Caco-2 (cell line): ENCODE results near the gene SLCO2A1. TPM values are rescaled to one million over a fixed set of nuclear protein-coding genes. Genes with fewer than 3 reads are reported as not detected.

Experiments used
- BruUV-seq: library from RNA; stranded (reverse); fragments of 400-500 nt; replicated peaks from 2 replicates; lab custom pipeline; 2021; lab: Mats Ljungman, UMichigan
- CTCF ChIA-PET: fragments of 300-600 bp; sonication (Branson Sonifier 250); formaldehyde crosslinking; loops from one replicate; lab custom pipeline; 2022; ENCODE audit warnings: antibody characterized with exemption; lab: Charles Lee
- POLR2A ChIA-PET: fragments of 300-600 bp; sonication (Branson Sonifier 250); formaldehyde crosslinking; loops from one replicate; lab custom pipeline; 2022; ENCODE audit warnings: antibody characterized with exemption; lab: Charles Lee
- DNase-seq, 2 experiments: peaks; one replicate each; pipeline versions ENCODE4 v3.0.0 to v3.0.0-alpha.2; 2020 to 2022
- H3K27me3 ChIP-seq: replicated peaks from 2 replicates; pipeline ENCODE4 v1.6.0; 2011; ENCODE audit warnings: low read length; ENCODE audit not compliant: control insufficient read depth, insufficient read depth
- H3K36me3 ChIP-seq: 2 replicates; pipeline ENCODE4 v1.5.1; 2011; ENCODE audit warnings: low read length; ENCODE audit not compliant: control insufficient read depth, insufficient read depth
- H3K4me1 ChIP-seq: fragments of 250-450 bp; sonication (Bioruptor Pico); 2 replicates; pipeline ENCODE4 v1.5.1; 2020; ENCODE audit warnings: mild to moderate bottlenecking
- H3K4me3 ChIP-seq: 2 replicates; pipeline ENCODE4 v1.5.1; 2011; ENCODE audit warnings: low read depth, mild to moderate bottlenecking, control low read depth, low read length
- H3K9me3 ChIP-seq: fragments of 250-450 bp; sonication (Bioruptor Pico); 2 replicates; pipeline ENCODE4 v1.5.1; 2020; ENCODE audit warnings: mild to moderate bottlenecking, moderate library complexity
- H3K27ac Mint-ChIP-seq: one replicate; pipeline ENCODE4 v1.8.0; 2022; ENCODE audit warnings: mixed read lengths; ENCODE audit not compliant: unreplicated experiment
- H3K27me3 Mint-ChIP-seq: one replicate; pipeline ENCODE4 v1.8.0; 2022; ENCODE audit warnings: mixed read lengths; ENCODE audit not compliant: insufficient read depth, unreplicated experiment
- H3K36me3 Mint-ChIP-seq: one replicate; pipeline ENCODE4 v1.8.0; 2022; ENCODE audit warnings: mild to moderate bottlenecking, mixed read lengths; ENCODE audit not compliant: insufficient read depth, unreplicated experiment
- H3K4me1 Mint-ChIP-seq: one replicate; pipeline ENCODE4 v1.8.0; 2022; ENCODE audit warnings: low read depth, mixed read lengths; ENCODE audit not compliant: unreplicated experiment
- H3K4me3 Mint-ChIP-seq: one replicate; pipeline ENCODE4 v1.8.0; 2022; ENCODE audit warnings: mild to moderate bottlenecking, moderate library complexity, mixed read lengths; ENCODE audit not compliant: unreplicated experiment
- H3K9me3 Mint-ChIP-seq: one replicate; pipeline ENCODE4 v1.8.0; 2022; ENCODE audit warnings: mixed read lengths; ENCODE audit not compliant: unreplicated experiment
- intact Hi-C: fragments of 100-400 bp; cut with micrococcal nuclease; formaldehyde crosslinking; loops from one replicate; pipeline ENCODE4 v1.10.0; 2022; ENCODE audit not compliant: unreplicated experiment
- total RNA-seq: library from RNA; stranded (reverse); gene quantifications from 2 replicates; pipeline ENCODE4 v1.2.3, GENCODE V29; 2022
- TF ChIP-seq, protein P1 (sequence below), 2 experiments: fragments of 200-600 bp in 1 of 2; IDR thresholded peaks; 1 replicate in 1 of 2; 2 replicates in 1 of 2; pipeline versions ENCODE4 v1.5.1 to v1.8.0; 2011 to 2022; ENCODE audit warnings: antibody characterized with exemption in 1 of 2, control low read depth in 1 of 2, inconsistent platforms in 1 of 2, low read depth in 1 of 2, low read length in 1 of 2, mild to moderate bottlenecking in 1 of 2, moderate library complexity in 1 of 2; ENCODE audit not compliant: insufficient read depth in 1 of 2, severe bottlenecking in 1 of 2, unreplicated experiment in 1 of 2

Gene SLCO2A1
- total RNA-seq, 1 experiment from 2014 or later: 2.5 TPM

DNA sequence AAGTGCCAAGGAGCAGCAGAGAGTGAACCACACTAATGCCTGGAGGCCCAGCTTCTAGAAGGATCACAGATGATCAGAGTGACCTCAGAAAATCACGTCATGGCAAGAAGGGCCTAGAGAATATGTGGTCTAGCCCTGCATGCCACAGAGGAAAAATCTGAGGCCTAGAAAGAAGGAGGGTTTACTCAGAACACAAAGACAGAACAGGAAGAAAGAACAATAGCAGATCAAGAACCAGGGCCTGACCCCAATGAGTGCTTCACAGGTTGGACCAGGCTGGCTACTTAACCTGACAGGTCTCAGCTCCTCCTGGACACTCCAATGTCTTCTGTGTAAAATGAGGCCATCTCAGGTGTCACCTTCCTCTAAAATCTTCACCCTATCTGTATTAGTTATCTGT is 148.2 kb downstream of the SLCO2A1 start:
- no peak overlapping the region for H3K27ac Mint-ChIP-seq
- H3K4me3 ChIP-seq: no peak overlapping the region
- TF ChIP-seq, protein P1, sequence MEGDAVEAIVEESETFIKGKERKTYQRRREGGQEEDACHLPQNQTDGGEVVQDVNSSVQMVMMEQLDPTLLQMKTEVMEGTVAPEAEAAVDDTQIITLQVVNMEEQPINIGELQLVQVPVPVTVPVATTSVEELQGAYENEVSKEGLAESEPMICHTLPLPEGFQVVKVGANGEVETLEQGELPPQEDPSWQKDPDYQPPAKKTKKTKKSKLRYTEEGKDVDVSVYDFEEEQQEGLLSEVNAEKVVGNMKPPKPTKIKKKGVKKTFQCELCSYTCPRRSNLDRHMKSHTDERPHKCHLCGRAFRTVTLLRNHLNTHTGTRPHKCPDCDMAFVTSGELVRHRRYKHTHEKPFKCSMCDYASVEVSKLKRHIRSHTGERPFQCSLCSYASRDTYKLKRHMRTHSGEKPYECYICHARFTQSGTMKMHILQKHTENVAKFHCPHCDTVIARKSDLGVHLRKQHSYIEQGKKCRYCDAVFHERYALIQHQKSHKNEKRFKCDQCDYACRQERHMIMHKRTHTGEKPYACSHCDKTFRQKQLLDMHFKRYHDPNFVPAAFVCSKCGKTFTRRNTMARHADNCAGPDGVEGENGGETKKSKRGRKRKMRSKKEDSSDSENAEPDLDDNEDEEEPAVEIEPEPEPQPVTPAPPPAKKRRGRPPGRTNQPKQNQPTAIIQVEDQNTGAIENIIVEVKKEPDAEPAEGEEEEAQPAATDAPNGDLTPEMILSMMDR (IDR thresholded peaks at IDR 0.05; ENCODE audit: insufficient read depth in 1 of 2, low read depth in 1 of 2, low read length in 1 of 2, severe bottlenecking in 1 of 2, unreplicated experiment in 1 of 2): no peak
- peaks cover 5% of the 10 kb centered on the region for H3K27me3 Mint-ChIP-seq
- H3K27me3 ChIP-seq: no peaks in the 10 kb centered on the region
- no peaks in the 10 kb centered on the region for H3K4me1 Mint-ChIP-seq
- no peaks in the 10 kb centered on the region for H3K9me3 ChIP-seq
- no peak overlapping the region for H3K4me3 Mint-ChIP-seq
- no peaks in the 10 kb centered on the region for H3K36me3 ChIP-seq
- no peak for DNase-seq
- intact Hi-C loops: no loop called here
- ChIA-PET POLR2A (no interaction called here), CTCF (no interaction called here)
- BruUV-seq: no TSS peak
- H3K9me3 Mint-ChIP-seq: no peaks in the 10 kb centered on the region
- H3K4me1 ChIP-seq: 0 out of 2 replicates have a peak, but pooled peaks cover 7% of the 10 kb centered on the region
- H3K36me3 Mint-ChIP-seq: no peaks in the 10 kb centered on the region

DNA sequence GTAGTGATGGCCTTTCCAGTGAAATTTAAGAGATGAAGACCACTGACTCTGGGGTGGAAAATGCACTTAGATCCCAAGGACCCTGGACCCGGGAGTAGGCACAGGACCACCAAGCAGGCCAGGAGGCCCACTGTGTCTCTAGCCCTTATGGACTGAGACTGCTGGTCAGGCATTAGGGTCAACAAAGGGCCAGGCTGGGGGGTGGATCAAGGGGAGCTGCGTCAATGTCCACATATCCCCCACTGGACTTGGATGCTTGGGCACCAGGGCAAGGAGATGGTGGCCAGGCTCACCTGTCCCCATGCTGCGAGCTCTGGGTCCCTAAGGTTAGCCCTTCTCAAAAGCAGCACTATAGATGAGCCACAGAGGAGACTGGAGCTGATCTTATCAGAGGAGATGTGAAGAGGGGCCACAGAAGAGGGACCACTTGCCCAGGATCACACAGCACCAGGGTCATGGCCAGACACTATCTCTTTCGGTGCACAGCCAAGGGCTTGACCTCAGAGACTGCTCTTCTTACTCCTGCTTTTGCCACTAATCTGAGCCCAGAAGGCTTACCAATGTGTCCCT is 148.8 kb downstream of the SLCO2A1 start:
- H3K9me3 ChIP-seq: no peaks in the 10 kb centered on the region
- TF ChIP-seq, protein P1 (IDR thresholded peaks at IDR 0.05; ENCODE audit: insufficient read depth in 1 of 2, low read depth in 1 of 2, low read length in 1 of 2, severe bottlenecking in 1 of 2, unreplicated experiment in 1 of 2): no peak
- intact Hi-C loops: no loop called here
- no peak overlapping the region for H3K27ac Mint-ChIP-seq
- BruUV-seq: no TSS peak
- no peaks in the 10 kb centered on the region for H3K36me3 Mint-ChIP-seq
- POLR2A ChIA-PET: no interaction called here
- no peaks in the 10 kb centered on the region for H3K36me3 ChIP-seq
- peaks cover 3% of the 10 kb centered on the region for H3K27me3 Mint-ChIP-seq
- no peak overlapping the region for H3K4me3 ChIP-seq
- no peaks in the 10 kb centered on the region for H3K4me1 Mint-ChIP-seq
- H3K4me3 Mint-ChIP-seq: no peak overlapping the region
- CTCF ChIA-PET: no interaction called here
- 0 out of 2 replicates have a peak, but pooled peaks cover 7% of the 10 kb centered on the region for H3K4me1 ChIP-seq
- H3K9me3 Mint-ChIP-seq: no peaks in the 10 kb centered on the region
- DNase-seq: no peak
- H3K27me3 ChIP-seq: no peaks in the 10 kb centered on the region

GRCh38 chr3:133880287-133880686 is 149.4 kb downstream of the SLCO2A1 start:
- no peaks in the 10 kb centered on the region for H3K9me3 Mint-ChIP-seq
- H3K27ac Mint-ChIP-seq: no peak overlapping the region
- no peaks in the 10 kb centered on the region for H3K36me3 Mint-ChIP-seq
- intact Hi-C loops: no loop called here
- H3K36me3 ChIP-seq: no peaks in the 10 kb centered on the region
- no peaks in the 10 kb centered on the region for H3K27me3 Mint-ChIP-seq
- POLR2A ChIA-PET: no interaction called here
- no peak overlapping the region for H3K4me3 Mint-ChIP-seq
- H3K4me1 ChIP-seq: 0 out of 2 replicates have a peak, but pooled peaks cover 7% of the 10 kb centered on the region
- H3K9me3 ChIP-seq: no peaks in the 10 kb centered on the region
- H3K4me3 ChIP-seq: no peak overlapping the region
- no TSS peak for BruUV-seq
- no peaks in the 10 kb centered on the region for H3K27me3 ChIP-seq
- CTCF ChIA-PET: no interaction called here
- TF ChIP-seq, protein P1 (IDR thresholded peaks at IDR 0.05; ENCODE audit: insufficient read depth in 1 of 2, low read depth in 1 of 2, low read length in 1 of 2, severe bottlenecking in 1 of 2, unreplicated experiment in 1 of 2): no peak
- DNase-seq: no peak
- no peaks in the 10 kb centered on the region for H3K4me1 Mint-ChIP-seq
